Mononuclear cell (primary cell): ENCODE measurements around the gene VPS37D. TPM values are rescaled to one million over a fixed set of nuclear protein-coding genes. Genes with fewer than 3 reads are reported as not detected.
A peak's percentile ranks its signal among the peaks of the same experiment; 100 is the strongest.
"Not testable (repeated sequence)": the region's sequence is repeated elsewhere in the genome, so short reads cannot be mapped to it uniquely, and the experiment has no call there.

ENCODE experiments used
- H3K27me3 ChIP-seq: 2 replicates; pipeline ENCODE4 v1.6.0; 2011; ENCODE audit warnings: low read length, control low read depth; ENCODE audit not compliant: insufficient read depth
- H3K4me1 ChIP-seq: 2 replicates; pipeline ENCODE4 v1.5.1; 2011; ENCODE audit warnings: mild to moderate bottlenecking, low read length, control low read depth; ENCODE audit not compliant: insufficient read depth
- H3K4me3 ChIP-seq: 2 replicates; pipeline ENCODE4 v1.5.1; 2011; ENCODE audit warnings: mild to moderate bottlenecking, low read length, moderate library complexity
- H3K9me3 ChIP-seq: 2 replicates; pipeline ENCODE4 v1.5.1; 2011; ENCODE audit warnings: low read depth, mild to moderate bottlenecking, control low read depth, low read length
- total RNA-seq: library from RNA; depleted of rRNA; stranded (reverse); fragments of >200 nt; gene quantifications from one replicate; pipeline ENCODE4 v1.2.3, GENCODE V29; 2012

Gene VPS37D
- total RNA-seq, 1 donor: 0.63 TPM

- H3K27me3 ChIP-seq: peaks cover 36% of the 10 kb centered on the region
- H3K9me3 ChIP-seq: no peaks in the 10 kb centered on the region
- H3K4me3 ChIP-seq: peak within 1 kb of the TSS; percentile 54
- H3K4me1 ChIP-seq: peaks cover 35% of the 10 kb centered on the region
Observed at GRCh38 chr7:73718905-73719805, 51.5 kb downstream of the VPS37D start, which contains the start of gene STX1A. Gene STX1A, minus strand, starts transcription at chr7:73719669. Its CDS starts 38 bp downstream, at chr7:73719631.

DNA sequence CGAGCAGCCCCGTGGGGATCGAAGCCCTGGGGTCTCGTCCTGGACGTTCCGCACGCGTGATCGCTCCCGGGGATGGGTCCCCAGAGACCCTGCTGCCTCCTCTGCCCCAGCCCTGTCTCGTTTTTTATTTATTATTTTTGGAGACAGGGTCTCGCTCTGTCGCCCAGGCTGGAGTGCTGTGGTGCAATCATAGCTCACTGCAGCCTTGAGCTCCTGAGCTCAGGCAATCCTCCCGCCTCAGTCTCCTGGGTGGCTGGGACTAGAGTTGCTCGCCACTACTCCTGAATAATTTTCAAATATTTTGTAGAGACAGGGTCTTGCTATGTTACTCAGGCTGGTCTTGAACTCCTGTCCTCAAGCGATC lies 52.2 kb downstream of the VPS37D start:
- Histone ChIP-seq H3K9me3 (no peaks in the 10 kb centered on the region), H3K27me3 (peaks cover 36% of the 10 kb centered on the region), H3K4me3 (no peak overlapping the region), H3K4me1 (peaks cover 35% of the 10 kb centered on the region)

GRCh38 chr7:73720443-73720842 lies 52.8 kb downstream of the VPS37D start:
- peaks cover 35% of the 10 kb centered on the region for H3K4me1 ChIP-seq
- peaks cover 34% of the 10 kb centered on the region for H3K27me3 ChIP-seq
- not testable (repeated sequence) for H3K4me3 ChIP-seq, H3K9me3 ChIP-seq

DNA sequence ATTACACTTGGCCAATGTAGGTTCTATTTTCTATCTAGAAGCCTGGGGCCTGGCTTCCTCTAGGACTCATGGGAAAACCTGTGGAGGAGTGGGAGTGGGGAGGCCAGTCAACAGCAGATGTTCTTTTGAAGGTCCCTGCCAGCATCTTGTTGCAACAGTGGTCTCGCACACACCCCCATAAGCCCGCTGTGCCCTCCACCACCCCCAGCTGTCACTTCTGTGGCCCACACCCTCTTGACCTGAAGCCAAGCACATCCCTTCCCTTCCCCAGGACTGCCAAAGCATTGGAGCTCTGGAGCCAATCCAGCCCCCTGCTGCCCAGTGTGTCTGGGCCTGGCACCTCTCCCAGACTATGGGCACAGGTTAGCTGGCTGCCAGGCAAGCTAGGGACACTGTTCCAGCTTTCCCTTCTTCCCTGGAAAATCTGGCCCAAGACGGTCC lies 53.8 kb downstream of the VPS37D start:
- Histone ChIP-seq H3K4me1 (peaks cover 34% of the 10 kb centered on the region), H3K9me3 (no peaks in the 10 kb centered on the region), H3K4me3 (no peak overlapping the region), H3K27me3 (peaks cover 31% of the 10 kb centered on the region)

Other genes starting within 250 kb of the VPS37D start
- gene FZD9, start 234.1 kb upstream of the VPS37D start, total RNA-seq: 0.21 TPM
- 52.2 TPM for gene BAZ1B, start 145.5 kb upstream of the VPS37D start, total RNA-seq
- gene BCL7B, start 110.1 kb upstream of the VPS37D start, total RNA-seq: 60.7 TPM
- gene TBL2, start 89.3 kb upstream of the VPS37D start, total RNA-seq: 11.5 TPM
- 0.42 TPM for gene MLXIPL, start 43.3 kb upstream of the VPS37D start, total RNA-seq
- 1.9 TPM for gene DNAJC30, start 15.6 kb downstream of the VPS37D start, total RNA-seq
- 31.7 TPM for gene BUD23, start 15.8 kb downstream of the VPS37D start, total RNA-seq
- gene STX1A, start 51.8 kb downstream of the VPS37D start, total RNA-seq: 18.6 TPM
- 5.6 TPM for gene ABHD11, start 71.0 kb downstream of the VPS37D start, total RNA-seq
- gene CLDN3, start 102.4 kb downstream of the VPS37D start, total RNA-seq: not detected
- gene CLDN4, start 163.2 kb downstream of the VPS37D start, total RNA-seq: 0.10 TPM
- not detected for gene METTL27, start 174.7 kb downstream of the VPS37D start, total RNA-seq
- gene TMEM270, start 193.3 kb downstream of the VPS37D start, total RNA-seq: not detected